ENCODE results near the gene ZNF652. TPM values are rescaled to one million over a fixed set of nuclear protein-coding genes. Genes with fewer than 3 reads are reported as not detected.

The ZNF652 gene
- total RNA-seq, 1 donor from 2014 or later: 26.8 TPM

DNA sequence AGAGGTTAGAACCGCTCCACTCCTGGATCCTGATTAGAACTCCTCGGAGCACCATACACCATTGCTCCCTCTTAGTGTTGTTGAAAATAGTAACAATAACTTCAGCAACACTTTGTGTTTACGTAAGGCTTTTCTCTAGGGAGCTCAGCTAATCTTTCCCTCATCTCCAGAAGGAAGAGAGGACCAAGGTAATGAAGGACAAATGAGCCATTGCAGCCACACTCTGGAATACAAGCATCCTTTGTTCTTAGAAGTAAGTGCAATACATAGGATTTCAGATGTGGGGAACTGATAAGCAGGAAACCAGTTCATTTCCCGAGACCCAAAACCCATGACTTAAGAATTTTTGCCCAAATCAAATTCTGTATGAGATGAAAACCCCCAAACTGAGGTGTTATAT is 22.9 kb upstream of the ZNF652 start:
- TF ChIP-seq, protein P1, sequence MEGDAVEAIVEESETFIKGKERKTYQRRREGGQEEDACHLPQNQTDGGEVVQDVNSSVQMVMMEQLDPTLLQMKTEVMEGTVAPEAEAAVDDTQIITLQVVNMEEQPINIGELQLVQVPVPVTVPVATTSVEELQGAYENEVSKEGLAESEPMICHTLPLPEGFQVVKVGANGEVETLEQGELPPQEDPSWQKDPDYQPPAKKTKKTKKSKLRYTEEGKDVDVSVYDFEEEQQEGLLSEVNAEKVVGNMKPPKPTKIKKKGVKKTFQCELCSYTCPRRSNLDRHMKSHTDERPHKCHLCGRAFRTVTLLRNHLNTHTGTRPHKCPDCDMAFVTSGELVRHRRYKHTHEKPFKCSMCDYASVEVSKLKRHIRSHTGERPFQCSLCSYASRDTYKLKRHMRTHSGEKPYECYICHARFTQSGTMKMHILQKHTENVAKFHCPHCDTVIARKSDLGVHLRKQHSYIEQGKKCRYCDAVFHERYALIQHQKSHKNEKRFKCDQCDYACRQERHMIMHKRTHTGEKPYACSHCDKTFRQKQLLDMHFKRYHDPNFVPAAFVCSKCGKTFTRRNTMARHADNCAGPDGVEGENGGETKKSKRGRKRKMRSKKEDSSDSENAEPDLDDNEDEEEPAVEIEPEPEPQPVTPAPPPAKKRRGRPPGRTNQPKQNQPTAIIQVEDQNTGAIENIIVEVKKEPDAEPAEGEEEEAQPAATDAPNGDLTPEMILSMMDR (IDR thresholded peaks at IDR 0.05; ENCODE audit: insufficient read depth, low read depth, low read length): no peak
- no peak for TF ChIP-seq EZH2 (IDR thresholded peaks at IDR 0.05; ENCODE audit: insufficient read depth, low read length)
- FAIRE-seq (no peak), DNase-seq (ENCODE audit: low read depth) (no peak)
- no peaks in the 10 kb centered on the region for H4K20me1 ChIP-seq (ENCODE audit: insufficient read depth, low read length)
- no peak overlapping the region for H3K4me2 ChIP-seq (ENCODE audit: low read length)
- no peak overlapping the region for H2AFZ ChIP-seq (ENCODE audit: low read depth, low read length)
- Mint-ChIP-seq H3K27me3 (ENCODE audit: low read depth, unreplicated experiment) (peaks cover 29% of the 10 kb centered on the region), H3K27ac (ENCODE audit: unreplicated experiment) (no peak overlapping the region), H3K4me3 (ENCODE audit: unreplicated experiment) (no peak overlapping the region), H3K9me3 (ENCODE audit: unreplicated experiment) (peaks cover 6% of the 10 kb centered on the region), H3K4me1 (ENCODE audit: low read depth, unreplicated experiment) (no peaks in the 10 kb centered on the region), H3K36me3 (ENCODE audit: low read depth, unreplicated experiment) (peaks cover 7% of the 10 kb centered on the region)
- no peaks in the 10 kb centered on the region for H3K36me3 ChIP-seq (ENCODE audit: insufficient read depth, low read length)
- H3K27me3 ChIP-seq (ENCODE audit: insufficient read depth, low read length): peaks cover 2% of the 10 kb centered on the region
- H3K9ac ChIP-seq (ENCODE audit: low read length): no peak overlapping the region
- no peak overlapping the region for H3K27ac ChIP-seq (ENCODE audit: low read depth, low read length)
- H3K4me1 ChIP-seq (ENCODE audit: insufficient read depth, low read length): peaks cover 2% of the 10 kb centered on the region
- H3K4me3 ChIP-seq (ENCODE audit: insufficient read depth, low read depth, low read length): no peak overlapping the region
- H3K79me2 ChIP-seq (ENCODE audit: insufficient read depth, low read length): no peaks in the 10 kb centered on the region
- no peaks in the 10 kb centered on the region for H3K9me3 ChIP-seq (ENCODE audit: insufficient read depth, low read depth, low read length)

DNA sequence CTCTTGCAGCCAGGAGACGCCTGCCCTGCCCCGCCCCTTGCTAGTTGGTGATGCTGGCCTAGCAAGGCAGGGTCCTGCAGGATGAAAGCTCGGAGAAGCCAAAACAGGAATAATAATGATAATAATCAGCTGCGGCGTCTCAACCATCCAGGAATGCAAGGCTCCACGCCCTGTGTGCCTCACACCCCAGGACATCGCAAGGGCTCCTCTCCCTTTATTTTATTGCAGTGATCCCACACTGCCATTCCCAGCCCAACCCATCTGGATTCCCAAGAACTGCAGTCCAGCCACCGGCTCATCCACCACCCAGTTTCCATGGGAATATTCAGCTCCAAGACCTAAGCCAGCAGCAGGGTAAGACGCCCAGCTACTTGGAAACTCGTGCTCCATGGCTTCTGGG is 21.0 kb upstream of the ZNF652 start:
- Histone ChIP-seq H4K20me1 (ENCODE audit: insufficient read depth, low read length) (no peaks in the 10 kb centered on the region), H3K4me3 (ENCODE audit: insufficient read depth, low read depth, low read length) (no peak overlapping the region), H3K27ac (ENCODE audit: low read depth, low read length) (no peak overlapping the region), H3K9ac (ENCODE audit: low read length) (no peak overlapping the region), H3K4me2 (ENCODE audit: low read length) (no peak overlapping the region), H3K9me3 (ENCODE audit: insufficient read depth, low read depth, low read length) (peaks cover 5% of the 10 kb centered on the region), H3K27me3 (ENCODE audit: insufficient read depth, low read length) (peaks cover 2% of the 10 kb centered on the region), H3K36me3 (ENCODE audit: insufficient read depth, low read length) (no peaks in the 10 kb centered on the region), H3K79me2 (ENCODE audit: insufficient read depth, low read length) (no peaks in the 10 kb centered on the region), H3K4me1 (ENCODE audit: insufficient read depth, low read length) (no peaks in the 10 kb centered on the region), H2AFZ (ENCODE audit: low read depth, low read length) (no peak overlapping the region)
- FAIRE-seq (no peak), DNase-seq (ENCODE audit: low read depth) (no peak)
- TF ChIP-seq, protein P1 (IDR thresholded peaks at IDR 0.05; ENCODE audit: insufficient read depth, low read depth, low read length): no peak
- no peak for TF ChIP-seq EZH2 (IDR thresholded peaks at IDR 0.05; ENCODE audit: insufficient read depth, low read length)
- Mint-ChIP-seq H3K36me3 (ENCODE audit: low read depth, unreplicated experiment) (peaks cover 17% of the 10 kb centered on the region), H3K4me3 (ENCODE audit: unreplicated experiment) (no peak overlapping the region), H3K27me3 (ENCODE audit: low read depth, unreplicated experiment) (peaks cover 36% of the 10 kb centered on the region), H3K9me3 (ENCODE audit: unreplicated experiment) (peaks cover 21% of the 10 kb centered on the region), H3K27ac (ENCODE audit: unreplicated experiment) (no peak overlapping the region), H3K4me1 (ENCODE audit: low read depth, unreplicated experiment) (no peaks in the 10 kb centered on the region)

DNA sequence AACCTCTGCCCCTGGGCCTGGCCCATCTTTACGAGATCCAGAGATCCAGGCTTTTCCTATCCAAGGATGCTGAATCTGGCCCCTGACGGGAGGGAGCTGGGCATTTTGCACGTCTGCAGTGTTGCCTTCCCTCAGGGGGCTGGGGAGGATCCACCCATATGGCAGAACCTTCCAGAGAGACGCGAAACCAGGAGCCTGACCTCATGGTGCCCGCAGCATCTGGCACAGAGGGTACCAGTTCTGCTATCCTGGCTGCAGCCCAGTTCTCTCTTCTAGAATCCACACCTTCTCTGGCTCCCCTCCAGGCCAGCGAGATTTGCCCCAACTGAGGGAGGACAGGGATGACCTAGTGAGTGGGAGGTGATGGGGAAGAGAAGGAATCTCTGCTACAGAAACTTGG is 20.5 kb upstream of the ZNF652 start:
- no peak for TF ChIP-seq EZH2 (IDR thresholded peaks at IDR 0.05; ENCODE audit: insufficient read depth, low read length)
- TF ChIP-seq, protein P1 (IDR thresholded peaks at IDR 0.05; ENCODE audit: insufficient read depth, low read depth, low read length): no peak
- H3K27me3 Mint-ChIP-seq (ENCODE audit: low read depth, unreplicated experiment): peaks cover 36% of the 10 kb centered on the region
- FAIRE-seq (no peak), DNase-seq (ENCODE audit: low read depth) (no peak)
- H3K27me3 ChIP-seq (ENCODE audit: insufficient read depth, low read length): peaks cover 2% of the 10 kb centered on the region
- no peak overlapping the region for H3K4me3 ChIP-seq (ENCODE audit: insufficient read depth, low read depth, low read length)
- H3K27ac Mint-ChIP-seq (ENCODE audit: unreplicated experiment): no peak overlapping the region
- no peak overlapping the region for H3K9ac ChIP-seq (ENCODE audit: low read length)
- no peaks in the 10 kb centered on the region for H4K20me1 ChIP-seq (ENCODE audit: insufficient read depth, low read length)
- H3K4me1 Mint-ChIP-seq (ENCODE audit: low read depth, unreplicated experiment): no peaks in the 10 kb centered on the region
- H3K36me3 Mint-ChIP-seq (ENCODE audit: low read depth, unreplicated experiment): peaks cover 17% of the 10 kb centered on the region
- no peak overlapping the region for H2AFZ ChIP-seq (ENCODE audit: low read depth, low read length)
- no peaks in the 10 kb centered on the region for H3K4me1 ChIP-seq (ENCODE audit: insufficient read depth, low read length)
- H3K36me3 ChIP-seq (ENCODE audit: insufficient read depth, low read length): no peaks in the 10 kb centered on the region
- H3K79me2 ChIP-seq (ENCODE audit: insufficient read depth, low read length): no peaks in the 10 kb centered on the region
- H3K4me2 ChIP-seq (ENCODE audit: low read length): no peak overlapping the region
- peaks cover 24% of the 10 kb centered on the region for H3K9me3 Mint-ChIP-seq (ENCODE audit: unreplicated experiment)
- no peak overlapping the region for H3K27ac ChIP-seq (ENCODE audit: low read depth, low read length)
- peaks cover 5% of the 10 kb centered on the region for H3K9me3 ChIP-seq (ENCODE audit: insufficient read depth, low read depth, low read length)
- H3K4me3 Mint-ChIP-seq (ENCODE audit: unreplicated experiment): no peak overlapping the region

All from astrocyte (in vitro differentiated cells and primary cell).